Stimulated activated CD8-positive, alpha-beta memory T cell treated with anti-CD3 and anti-CD28 coated beads, Interleukin-15, amount 100 ng/mL, for 4 hours (primary cell): ENCODE data around the gene DNAH12.
"Not testable (repeated sequence)": the region's sequence is repeated elsewhere in the genome, so short reads cannot be mapped to it uniquely, and the experiment has no call there.

Experiments
- DNase-seq, 2 donors: peaks; one replicate each; pipeline ENCODE4 v3.0.0-alpha.2; 2020; ENCODE audit warnings: low read depth in 2 of 2

DNAH12 gene

GRCh38 chr3:57518276-57518915, 25.7 kb downstream of the DNAH12 start:
- no peak for DNase-seq

- DNase-seq, result no peak
Observed at GRCh38 chr3:57512166-57512565, 32.0 kb downstream of the DNAH12 start.

GRCh38 chr3:57505901-57506300, 38.2 kb downstream of the DNAH12 start:
- DNase-seq, result no peak

DNA sequence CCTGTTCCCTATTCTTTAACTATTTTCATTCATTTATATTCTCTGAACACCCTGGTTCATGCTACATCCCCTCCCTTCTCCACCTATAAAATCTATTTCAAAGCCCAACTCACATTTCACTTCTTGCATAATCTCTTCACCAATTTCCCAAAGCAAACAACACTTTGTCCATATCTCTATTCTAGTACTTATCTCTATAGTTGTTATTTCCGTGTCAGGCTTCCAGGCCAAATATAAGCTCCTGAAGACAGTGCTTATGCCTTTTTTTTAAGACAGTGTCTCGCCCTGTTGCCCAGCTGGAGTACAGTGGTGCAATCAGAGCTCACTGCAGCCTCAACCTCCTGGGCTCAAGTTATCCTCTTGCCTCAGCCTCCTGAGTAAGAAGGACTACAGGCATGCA, 43.6 kb downstream of the DNAH12 start:
- DNase-seq, result no peak

- DNase-seq, result no peak
Observed at GRCh38 chr3:57497904-57498303, 46.2 kb downstream of the DNAH12 start.

DNA sequence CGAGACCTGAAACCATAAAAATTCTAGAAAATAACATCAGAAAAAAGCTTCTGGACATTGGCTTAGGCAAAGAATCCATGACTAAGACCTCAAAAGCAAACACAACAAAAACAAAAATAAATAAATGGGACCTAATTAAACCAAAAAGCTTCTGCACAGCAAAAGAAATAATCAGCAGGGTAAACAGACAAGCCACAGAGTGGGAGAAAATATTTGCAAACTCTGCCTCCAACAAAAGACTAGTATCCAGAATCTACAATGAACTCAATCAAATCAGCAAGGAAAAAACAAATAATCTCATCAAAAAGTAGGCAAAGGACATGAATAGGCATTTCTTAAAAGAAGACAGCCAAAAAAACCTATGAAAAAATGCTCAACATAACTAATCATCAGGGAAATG, 59.6 kb downstream of the DNAH12 start:
- no peak for DNase-seq

DNA sequence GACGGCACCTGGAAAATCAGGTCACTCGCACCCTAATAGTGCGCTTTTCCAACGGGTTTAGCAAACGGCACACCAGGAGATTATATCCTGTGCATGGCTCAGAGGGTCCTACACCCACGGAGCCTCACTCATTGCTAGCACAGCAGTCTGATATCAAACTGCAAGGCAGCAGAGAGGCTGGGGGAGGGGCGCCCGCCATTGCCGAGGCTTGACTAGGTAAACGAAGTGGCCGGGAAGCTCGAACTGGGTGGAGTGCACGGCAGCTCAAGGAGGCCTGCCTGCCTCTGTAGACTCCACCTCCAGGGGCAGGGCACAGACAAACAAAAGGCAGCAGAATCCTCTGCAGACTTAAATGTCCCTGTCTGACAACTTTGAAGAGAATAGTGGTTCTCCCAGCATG, 67.0 kb downstream of the DNAH12 start:
- not testable (repeated sequence) for DNase-seq

GRCh38 chr3:57464801-57465200, 79.3 kb downstream of the DNAH12 start:
- DNase-seq, result no peak

GRCh38 chr3:57464011-57464410, 80.1 kb downstream of the DNAH12 start:
- DNase-seq, result no peak

- DNase-seq, result no peak
Observed at GRCh38 chr3:57451150-57451846, 92.8 kb downstream of the DNAH12 start.

DNA sequence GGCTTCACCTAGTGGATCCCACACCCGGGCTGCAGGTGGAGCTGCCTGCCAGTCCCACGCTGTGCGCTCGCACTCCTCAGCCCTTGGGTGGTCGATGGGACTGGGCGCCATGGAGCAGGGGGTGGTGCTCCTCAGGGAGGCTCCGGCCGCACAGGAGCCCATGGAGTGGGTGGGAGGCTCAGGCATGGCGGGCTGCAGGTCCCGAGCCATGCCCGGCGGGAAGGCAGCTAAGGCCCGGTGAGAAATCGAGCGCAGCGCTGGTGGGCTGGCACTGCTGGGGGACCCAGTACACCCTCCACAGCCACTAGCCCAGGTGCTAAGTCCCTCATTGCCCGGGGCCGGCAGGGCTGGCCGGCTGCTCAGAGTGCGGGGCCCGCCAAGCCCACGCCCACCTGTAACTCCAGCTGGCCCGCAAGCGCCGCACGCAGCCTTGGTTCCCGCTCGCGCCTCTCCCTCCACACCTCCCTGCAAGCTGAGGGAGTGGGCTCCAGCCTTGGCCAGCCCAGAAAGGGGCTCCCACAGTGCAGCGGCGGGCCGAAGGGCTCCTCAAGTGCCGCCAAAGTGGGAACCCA, 94.8 kb downstream of the DNAH12 start:
- not testable (repeated sequence) for DNase-seq

- DNase-seq, result not testable (repeated sequence)
Observed at GRCh38 chr3:57448489-57448888, 95.7 kb downstream of the DNAH12 start.

- no peak for DNase-seq
Observed at GRCh38 chr3:57446318-57446841, 97.8 kb downstream of the DNAH12 start.

GRCh38 chr3:57444469-57444868, 99.7 kb downstream of the DNAH12 start:
- no peak for DNase-seq

- not testable (repeated sequence) for DNase-seq
Observed at GRCh38 chr3:57440144-57440543, 104.0 kb downstream of the DNAH12 start.

- DNase-seq, result not testable (repeated sequence)
Observed at GRCh38 chr3:57438460-57438859, 105.7 kb downstream of the DNAH12 start.

- DNase-seq, result no peak
Observed at GRCh38 chr3:57436195-57436761, 107.9 kb downstream of the DNAH12 start.

GRCh38 chr3:57434041-57434440, 110.1 kb downstream of the DNAH12 start:
- no peak for DNase-seq

DNA sequence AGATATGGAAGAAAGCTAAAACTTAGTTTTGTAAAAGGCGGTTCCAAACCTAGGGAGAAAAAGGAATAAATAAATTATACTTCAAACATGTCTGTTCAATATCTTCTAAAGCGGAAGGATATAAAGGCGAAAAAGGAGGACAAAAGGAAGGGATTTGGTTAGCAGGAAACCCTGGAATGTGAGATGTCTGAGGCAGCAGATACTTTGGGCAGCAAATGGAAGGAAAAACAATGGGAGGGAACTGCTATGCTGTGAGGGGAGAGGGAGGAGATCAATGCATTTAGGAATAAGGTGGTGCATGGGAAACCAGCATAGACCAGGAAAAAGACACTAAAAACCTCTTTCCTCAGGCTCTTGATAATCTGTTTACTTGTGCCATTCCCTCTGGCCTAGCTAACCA, 120.8 kb downstream of the DNAH12 start:
- no peak for DNase-seq

DNA sequence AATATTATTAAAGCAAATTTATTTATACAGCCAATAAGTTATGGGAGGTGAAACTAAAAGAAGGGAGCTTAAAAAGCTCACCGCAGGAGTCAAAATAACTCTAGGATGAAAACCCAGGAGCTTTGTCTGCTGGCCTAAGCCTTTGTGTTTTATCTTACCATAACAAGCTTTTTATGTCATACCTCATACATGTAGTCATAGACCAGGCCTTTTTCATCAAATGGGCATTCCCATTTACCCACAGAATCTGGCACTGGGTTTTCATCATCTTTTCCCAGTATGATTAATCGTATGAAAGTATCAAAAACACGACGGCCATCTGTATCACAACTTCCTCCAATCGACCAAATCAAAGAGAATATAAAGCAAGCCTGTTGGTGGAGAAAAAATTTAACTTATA, 122.8 kb downstream of the DNAH12 start:
- DNase-seq, result no peak

GRCh38 chr3:57420001-57420400, 124.1 kb downstream of the DNAH12 start:
- DNase-seq, result no peak

- no peak for DNase-seq
Observed at GRCh38 chr3:57411715-57412114, 132.4 kb downstream of the DNAH12 start.

DNA sequence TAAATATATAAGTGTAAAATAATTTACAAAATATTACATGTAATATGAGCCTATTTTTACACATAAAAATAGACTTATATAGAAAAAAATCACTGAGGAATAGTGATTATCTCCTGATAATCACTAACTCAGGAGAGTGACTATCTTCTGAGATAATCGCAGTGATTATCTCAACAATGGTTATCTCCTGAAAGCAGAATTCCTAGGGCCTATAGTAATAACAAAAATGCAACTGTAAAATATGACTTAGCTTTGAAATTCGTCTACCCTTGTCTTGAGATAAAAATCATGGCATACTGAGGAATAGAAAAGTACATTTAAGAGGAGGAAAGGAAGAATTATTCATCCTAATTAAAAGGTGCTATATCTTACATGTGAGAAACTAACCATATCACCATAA, 134.7 kb downstream of the DNAH12 start:
- DNase-seq, result no peak
